Thoracic aorta (tissue), 2 donors: Measurements from ENCODE around the gene VWCE. TPM values are rescaled to one million over a fixed set of nuclear protein-coding genes. Genes with fewer than 3 reads are reported as not detected.

Experiments
- ATAC-seq: fragments of 150-250 bp; one replicate; pipeline ENCODE4 v1.8.0; 2017; ENCODE audit warnings: low read depth; ENCODE audit not compliant: insufficient number of reproducible peaks, low FRiP score
- DNase-seq: peaks from one replicate; pipeline ENCODE4 v3.0.0-alpha.2; 2020; ENCODE audit warnings: low spot score
- H3K27ac ChIP-seq, 2 donors: fragments of 200-600 bp; sonication (generic); 1 replicate in 1 of 2; 2 replicates in 1 of 2; pipeline ENCODE4 v1.5.1; 2016; ENCODE audit warnings: mild to moderate bottlenecking in 2 of 2, moderate library complexity in 2 of 2
- H3K27me3 ChIP-seq: fragments of 200-600 bp; sonication (generic); replicated peaks from 2 replicates; pipeline ENCODE4 v1.6.0; 2016; ENCODE audit warnings: mild to moderate bottlenecking; ENCODE audit not compliant: insufficient read depth
- H3K36me3 ChIP-seq: fragments of 200-600 bp; sonication (generic); one replicate; pipeline ENCODE4 v1.5.1; 2016
- H3K4me1 ChIP-seq, 2 donors: fragments of 200-600 bp; sonication (generic); 1 replicate in 1 of 2; 2 replicates in 1 of 2; pipeline versions ENCODE4 v1.5.1 to v1.6.0; 2016; ENCODE audit warnings: low read depth in 2 of 2, mild to moderate bottlenecking in 1 of 2; ENCODE audit not compliant: control insufficient read depth in 1 of 2
- H3K4me3 ChIP-seq: fragments of 200-600 bp; sonication (generic); 2 replicates; pipeline ENCODE4 v1.5.1; 2016; ENCODE audit warnings: mild to moderate bottlenecking
- H3K9me3 ChIP-seq: fragments of 200-600 bp; sonication (generic); 2 replicates; pipeline ENCODE4 v1.5.1; 2016
- total RNA-seq, 2 donors: library from RNA; depleted of rRNA; stranded (reverse); fragments of >200 nt; gene quantifications; one replicate each; pipeline versions ENCODE4 v1.1.0 to v1.2.3, GENCODE V29; 2016
- TF ChIP-seq, protein P1 (sequence below): fragments of 200-600 bp; sonication (generic); IDR thresholded peaks from one replicate; pipeline ENCODE4 v1.5.1; 2019; ENCODE audit warnings: antibody characterized with exemption

Gene VWCE
- total RNA-seq, 2 donors from 2014 or later, result 1.5 to 2.3 TPM

DNA sequence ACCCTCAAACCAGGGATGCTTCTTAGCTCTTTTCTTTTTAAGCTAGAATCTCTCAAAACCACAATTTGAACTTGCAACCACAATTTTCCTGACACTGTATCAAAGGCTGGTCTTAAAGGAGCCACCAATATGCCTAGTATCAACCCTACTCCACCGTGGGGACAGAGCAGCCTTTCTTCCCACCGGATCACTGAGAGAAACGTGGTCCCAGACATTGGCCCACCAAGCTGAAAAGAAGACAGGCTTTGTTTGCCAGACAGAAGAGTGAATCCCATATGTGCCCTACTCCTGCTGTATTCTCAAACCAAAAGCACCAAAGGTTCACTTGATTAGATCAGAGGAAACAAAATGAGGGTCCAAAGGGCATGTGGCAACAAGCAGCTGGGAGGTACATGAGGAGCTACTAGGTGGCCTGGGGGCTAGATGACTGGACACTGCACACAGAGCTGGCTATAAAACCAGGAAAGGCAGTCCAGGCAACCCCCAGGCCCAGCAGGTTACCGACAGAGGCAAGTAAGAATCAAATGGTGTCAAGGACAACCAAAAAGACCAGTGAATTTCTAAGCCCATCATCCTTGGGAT, 3.6 kb upstream of the VWCE start:
- TF ChIP-seq, protein P1, sequence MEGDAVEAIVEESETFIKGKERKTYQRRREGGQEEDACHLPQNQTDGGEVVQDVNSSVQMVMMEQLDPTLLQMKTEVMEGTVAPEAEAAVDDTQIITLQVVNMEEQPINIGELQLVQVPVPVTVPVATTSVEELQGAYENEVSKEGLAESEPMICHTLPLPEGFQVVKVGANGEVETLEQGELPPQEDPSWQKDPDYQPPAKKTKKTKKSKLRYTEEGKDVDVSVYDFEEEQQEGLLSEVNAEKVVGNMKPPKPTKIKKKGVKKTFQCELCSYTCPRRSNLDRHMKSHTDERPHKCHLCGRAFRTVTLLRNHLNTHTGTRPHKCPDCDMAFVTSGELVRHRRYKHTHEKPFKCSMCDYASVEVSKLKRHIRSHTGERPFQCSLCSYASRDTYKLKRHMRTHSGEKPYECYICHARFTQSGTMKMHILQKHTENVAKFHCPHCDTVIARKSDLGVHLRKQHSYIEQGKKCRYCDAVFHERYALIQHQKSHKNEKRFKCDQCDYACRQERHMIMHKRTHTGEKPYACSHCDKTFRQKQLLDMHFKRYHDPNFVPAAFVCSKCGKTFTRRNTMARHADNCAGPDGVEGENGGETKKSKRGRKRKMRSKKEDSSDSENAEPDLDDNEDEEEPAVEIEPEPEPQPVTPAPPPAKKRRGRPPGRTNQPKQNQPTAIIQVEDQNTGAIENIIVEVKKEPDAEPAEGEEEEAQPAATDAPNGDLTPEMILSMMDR, result no peak
- Histone ChIP-seq H3K4me1 (peaks cover 27 to 41% of the 10 kb centered on the region in 2 donors), H3K9me3 (no peaks in the 10 kb centered on the region), H3K4me3 (no peak overlapping the region), H3K36me3 (peaks cover 49% of the 10 kb centered on the region), H3K27me3 (no peaks in the 10 kb centered on the region), H3K27ac (no peak overlapping the region)
- ATAC-seq (no peak), DNase-seq (no peak)

DNA sequence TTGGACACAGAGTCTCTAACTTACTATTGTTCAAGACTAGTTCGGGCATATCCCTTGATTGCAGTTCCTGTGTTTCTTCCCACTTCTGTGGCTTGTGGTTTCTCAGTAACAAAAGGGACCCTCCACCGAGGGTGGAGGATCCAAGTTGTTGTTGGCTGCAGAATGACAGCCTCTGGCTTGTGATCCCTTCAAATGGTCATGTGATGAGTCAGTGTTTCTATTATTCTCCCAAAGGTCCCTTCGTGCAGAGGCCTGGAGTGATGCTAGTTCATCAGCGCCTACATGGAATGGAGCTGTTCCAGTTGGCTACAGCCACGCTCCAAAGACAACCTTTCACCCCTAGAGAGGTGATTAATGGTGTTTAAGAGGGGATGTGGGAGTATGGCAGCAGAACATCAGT, 2.6 kb upstream of the VWCE start:
- H3K4me3 ChIP-seq, result no peak overlapping the region
- no peaks in the 10 kb centered on the region for H3K9me3 ChIP-seq
- H3K4me1 ChIP-seq, result peaks cover 31 to 47% of the 10 kb centered on the region in 2 donors
- DNase-seq (no peak), ATAC-seq (no peak)
- no peak overlapping the region for H3K27ac ChIP-seq
- peaks cover 40% of the 10 kb centered on the region for H3K36me3 ChIP-seq
- no peaks in the 10 kb centered on the region for H3K27me3 ChIP-seq
- TF ChIP-seq, protein P1, result no peak

DNA sequence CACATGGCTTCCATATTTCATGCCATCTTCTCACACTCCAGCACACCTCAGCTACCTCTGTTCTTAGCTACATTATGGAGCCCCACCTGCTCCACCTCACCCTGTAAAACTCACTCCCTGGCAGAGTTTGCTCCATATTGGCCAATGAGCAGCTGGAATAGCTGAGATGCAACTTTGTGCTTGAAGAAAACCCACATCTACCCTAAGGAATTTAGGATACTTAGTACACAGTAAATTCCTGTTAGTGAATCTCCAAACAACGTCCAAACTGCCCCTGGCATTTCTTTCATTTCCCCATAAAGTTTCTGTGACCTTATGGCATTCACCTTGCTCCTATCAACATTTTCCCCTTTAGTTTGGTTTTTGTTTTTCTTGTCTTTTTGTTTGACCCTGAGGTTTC, 2.2 kb upstream of the VWCE start:
- no peaks in the 10 kb centered on the region for H3K27me3 ChIP-seq
- TF ChIP-seq, protein P1, result no peak
- no peak for DNase-seq
- no peak overlapping the region for H3K4me3 ChIP-seq
- H3K9me3 ChIP-seq, result no peaks in the 10 kb centered on the region
- H3K36me3 ChIP-seq, result peaks cover 36% of the 10 kb centered on the region
- ATAC-seq, result no peak
- peaks cover 31 to 47% of the 10 kb centered on the region in 2 donors for H3K4me1 ChIP-seq
- no peak overlapping the region for H3K27ac ChIP-seq

DNA sequence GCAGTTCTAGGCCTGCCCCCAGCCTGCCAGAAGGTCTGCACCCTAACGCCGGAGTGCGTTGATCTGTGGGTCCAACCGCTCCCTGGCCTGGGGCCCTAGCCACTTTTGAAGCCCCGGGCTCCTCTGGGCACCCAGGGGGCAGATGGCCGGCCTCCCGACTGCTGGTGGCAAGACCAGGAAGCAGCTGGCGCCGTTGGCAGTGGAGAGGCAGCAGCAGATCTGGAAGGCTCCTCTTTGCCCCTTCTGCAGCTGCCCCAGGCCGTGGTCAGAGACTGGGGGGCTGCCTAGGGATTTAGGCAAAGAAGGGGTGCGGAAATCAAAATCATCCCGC, 445 bp upstream of the VWCE start:
- TF ChIP-seq, protein P1, result no peak
- Histone ChIP-seq H3K4me1 (peaks cover 31 to 47% of the 10 kb centered on the region in 2 donors), H3K27me3 (no peaks in the 10 kb centered on the region), H3K4me3 (peak overlapping the region; percentile 82), H3K27ac (no peak overlapping the region), H3K9me3 (no peaks in the 10 kb centered on the region), H3K36me3 (peaks cover 18% of the 10 kb centered on the region)
- ATAC-seq, result no peak
- DNase-seq, result no peak

DNA sequence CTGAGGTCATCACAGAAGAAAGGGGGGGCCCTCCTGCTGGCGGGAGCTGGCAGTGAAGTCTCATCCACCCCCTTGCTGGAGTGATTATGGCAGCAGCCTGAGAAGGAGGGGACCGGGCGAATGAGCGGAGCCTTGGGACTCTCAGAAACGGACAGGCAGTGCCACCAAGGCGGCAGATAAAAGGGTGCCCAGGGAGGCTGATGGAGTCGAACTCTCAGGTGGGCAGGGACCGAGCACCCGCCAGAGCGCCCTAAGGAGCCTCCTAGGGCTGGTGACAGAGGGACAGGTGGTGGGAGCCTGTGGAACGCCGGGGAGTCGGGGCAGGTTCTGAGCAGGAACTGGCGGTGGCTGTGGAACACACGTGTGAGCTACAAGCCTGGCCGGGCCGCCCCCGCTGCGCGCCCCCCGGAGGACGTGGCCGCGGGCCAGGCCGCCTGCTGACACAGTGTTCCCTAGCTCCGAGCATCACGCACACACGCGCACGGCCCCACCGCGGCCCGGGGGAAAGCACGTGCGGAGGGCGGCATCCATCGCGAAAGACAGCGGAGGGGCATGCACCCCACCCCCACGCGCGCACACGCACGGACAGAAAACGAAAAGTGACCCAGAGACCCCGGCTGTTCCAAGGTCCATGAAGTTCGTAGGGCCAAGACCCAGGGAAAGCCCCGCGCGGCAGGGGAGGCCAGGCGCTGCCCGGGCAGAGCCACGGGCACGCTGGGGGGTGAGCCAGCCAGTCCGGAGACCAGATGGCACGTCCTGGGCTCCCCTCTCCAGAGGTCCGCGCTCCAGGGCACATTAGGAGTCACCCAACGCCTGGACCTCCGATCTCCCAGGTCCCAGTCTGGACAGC, 1.0 kb downstream of the VWCE start:
- ATAC-seq (no peak), DNase-seq (peak; percentile 23)
- TF ChIP-seq, protein P1, result no peak
- no peaks in the 10 kb centered on the region for H3K9me3 ChIP-seq
- no peak overlapping the region for H3K27ac ChIP-seq
- no peaks in the 10 kb centered on the region for H3K27me3 ChIP-seq
- peaks cover 3% of the 10 kb centered on the region for H3K36me3 ChIP-seq
- peaks cover 31 to 47% of the 10 kb centered on the region in 2 donors for H3K4me1 ChIP-seq
- H3K4me3 ChIP-seq, result peak overlapping the region; percentile 82
